WTC11 (cell line): ENCODE results near the gene MT1F.

Experiments
- JUN ChIP-seq: sonication (generic); formaldehyde crosslinking; IDR thresholded peaks from 2 replicates; pipeline ENCODE4 v1.8.0; 2023; ENCODE audit warnings: mild to moderate bottlenecking, missing genetic modification reagents
- TEAD4 ChIP-seq: sonication (generic); formaldehyde crosslinking; IDR thresholded peaks from 2 replicates; pipeline ENCODE4 v1.8.0; 2022; ENCODE audit warnings: mild to moderate bottlenecking, missing genetic modification reagents
- ZNF121 ChIP-seq: sonication (generic); formaldehyde crosslinking; IDR thresholded peaks from 2 replicates; pipeline ENCODE4 v1.8.0; 2023; ENCODE audit warnings: missing genetic modification reagents
- TF ChIP-seq, protein P1 (sequence below): fragments of 200-600 bp; IDR thresholded peaks from 2 replicates; pipeline ENCODE4 v1.8.0; 2022; ENCODE audit warnings: antibody characterized with exemption
- TF ChIP-seq, protein P2 (sequence below): sonication (generic); formaldehyde crosslinking; IDR thresholded peaks from 2 replicates; pipeline ENCODE4 v1.8.1; 2022; ENCODE audit warnings: missing genetic modification reagents, borderline replicate concordance

DNA sequence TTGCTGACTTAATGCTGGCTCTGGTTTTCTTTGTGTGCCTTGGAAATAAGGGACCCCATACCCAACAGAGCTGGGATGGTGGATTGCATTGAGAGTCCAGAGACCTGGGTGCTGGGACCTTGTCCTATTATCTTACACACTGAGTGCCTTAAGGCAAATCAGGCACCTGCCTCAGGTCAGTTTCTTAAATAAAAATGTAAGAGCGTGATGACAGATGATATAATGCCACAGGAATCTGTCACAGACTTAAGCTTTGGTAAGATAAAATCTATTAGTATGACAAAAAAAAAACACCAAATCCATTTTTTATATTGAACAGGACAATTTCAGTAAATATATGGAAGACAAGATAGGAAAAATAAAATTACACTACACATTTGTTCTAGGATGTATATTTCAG, 17.7 kb upstream of the MT1F start:
- TF ChIP-seq, protein P1, sequence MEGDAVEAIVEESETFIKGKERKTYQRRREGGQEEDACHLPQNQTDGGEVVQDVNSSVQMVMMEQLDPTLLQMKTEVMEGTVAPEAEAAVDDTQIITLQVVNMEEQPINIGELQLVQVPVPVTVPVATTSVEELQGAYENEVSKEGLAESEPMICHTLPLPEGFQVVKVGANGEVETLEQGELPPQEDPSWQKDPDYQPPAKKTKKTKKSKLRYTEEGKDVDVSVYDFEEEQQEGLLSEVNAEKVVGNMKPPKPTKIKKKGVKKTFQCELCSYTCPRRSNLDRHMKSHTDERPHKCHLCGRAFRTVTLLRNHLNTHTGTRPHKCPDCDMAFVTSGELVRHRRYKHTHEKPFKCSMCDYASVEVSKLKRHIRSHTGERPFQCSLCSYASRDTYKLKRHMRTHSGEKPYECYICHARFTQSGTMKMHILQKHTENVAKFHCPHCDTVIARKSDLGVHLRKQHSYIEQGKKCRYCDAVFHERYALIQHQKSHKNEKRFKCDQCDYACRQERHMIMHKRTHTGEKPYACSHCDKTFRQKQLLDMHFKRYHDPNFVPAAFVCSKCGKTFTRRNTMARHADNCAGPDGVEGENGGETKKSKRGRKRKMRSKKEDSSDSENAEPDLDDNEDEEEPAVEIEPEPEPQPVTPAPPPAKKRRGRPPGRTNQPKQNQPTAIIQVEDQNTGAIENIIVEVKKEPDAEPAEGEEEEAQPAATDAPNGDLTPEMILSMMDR = no peak
- TF ChIP-seq JUN (CRISPR knock-in tag) = no peak
- no peak for TF ChIP-seq ZNF121 (CRISPR knock-in tag)
- TF ChIP-seq, protein P2, sequence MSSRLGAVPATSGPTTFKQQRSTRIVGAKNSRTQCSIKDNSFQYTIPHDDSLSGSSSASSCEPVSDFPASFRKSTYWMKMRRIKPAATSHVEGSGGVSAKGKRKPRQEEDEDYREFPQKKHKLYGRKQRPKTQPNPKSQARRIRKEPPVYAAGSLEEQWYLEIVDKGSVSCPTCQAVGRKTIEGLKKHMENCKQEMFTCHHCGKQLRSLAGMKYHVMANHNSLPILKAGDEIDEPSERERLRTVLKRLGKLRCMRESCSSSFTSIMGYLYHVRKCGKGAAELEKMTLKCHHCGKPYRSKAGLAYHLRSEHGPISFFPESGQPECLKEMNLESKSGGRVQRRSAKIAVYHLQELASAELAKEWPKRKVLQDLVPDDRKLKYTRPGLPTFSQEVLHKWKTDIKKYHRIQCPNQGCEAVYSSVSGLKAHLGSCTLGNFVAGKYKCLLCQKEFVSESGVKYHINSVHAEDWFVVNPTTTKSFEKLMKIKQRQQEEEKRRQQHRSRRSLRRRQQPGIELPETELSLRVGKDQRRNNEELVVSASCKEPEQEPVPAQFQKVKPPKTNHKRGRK (CRISPR knock-in tag) = no peak
- TF ChIP-seq TEAD4 (CRISPR knock-in tag) = no peak
